Urinary bladder (tissue), 4 donors: ENCODE measurements around the gene SLC38A3. TPM values are rescaled to one million over a fixed set of nuclear protein-coding genes. Genes with fewer than 3 reads are reported as not detected.

Experiments used
- DNase-seq: peaks from one replicate; pipeline ENCODE4 v3.0.0-alpha.2; 2015; ENCODE audit errors: extremely low spot score
- H3K27ac ChIP-seq: one replicate; pipeline ENCODE4 v1.5.1; 2013; ENCODE audit warnings: low read depth, mild to moderate bottlenecking, moderate library complexity
- H3K36me3 ChIP-seq: one replicate; pipeline ENCODE4 v1.6.1; 2013; ENCODE audit warnings: mild to moderate bottlenecking, moderate library complexity; ENCODE audit not compliant: insufficient read depth
- H3K4me1 ChIP-seq: one replicate; pipeline ENCODE4 v1.6.1; 2013; ENCODE audit warnings: mild to moderate bottlenecking, moderate library complexity; ENCODE audit not compliant: insufficient read depth
- H3K4me3 ChIP-seq: one replicate; pipeline ENCODE4 v1.5.1; 2013; ENCODE audit warnings: low read depth, low read length
- WGBS: extraction: QIAGEN DNeasy Blood & Tissue Kit; methylation state at CpG from one replicate; pipeline ENCODE4 v1.1.7; 2013; 5-methylcytosine and 5-hydroxymethylcytosine counted together
- polyA plus RNA-seq: library from polyadenylated mRNA; stranded (reverse); fragments of 200-250 nt; gene quantifications from one replicate; pipeline ENCODE4 v1.2.3, GENCODE V29; 2013
- total RNA-seq: library from RNA; depleted of rRNA; stranded (reverse); fragments of >200 nt; gene quantifications from one replicate; pipeline ENCODE4 v1.2.3, GENCODE V29; 2014
- donor health status: healthy with polysubstance abuse.
- donor health status: healthy.

SLC38A3 gene
- total and polyA plus RNA-seq, 2 donors = 0.14 to 0.63 TPM

GRCh38 chr3:50230104-50230793, 25.2 kb downstream of the SLC38A3 start:
- DNase-seq = no peak
- 81% methylated on average over 8 of the region's 8 CpGs for WGBS
- no peaks in the 10 kb centered on the region for H3K36me3 ChIP-seq
- H3K27ac ChIP-seq = no peak overlapping the region
- H3K4me1 ChIP-seq = no peaks in the 10 kb centered on the region
- no peak overlapping the region for H3K4me3 ChIP-seq

GRCh38 chr3:50230794-50231125, 25.7 kb downstream of the SLC38A3 start:
- Histone ChIP-seq H3K27ac (no peak overlapping the region), H3K4me1 (no peaks in the 10 kb centered on the region), H3K4me3 (no peak overlapping the region), H3K36me3 (no peaks in the 10 kb centered on the region)
- DNase-seq = no peak
- 83% methylated on average over 4 of the region's 4 CpGs for WGBS

- no peaks in the 10 kb centered on the region for H3K36me3 ChIP-seq
- H3K4me1 ChIP-seq = no peaks in the 10 kb centered on the region
- H3K27ac ChIP-seq = no peak overlapping the region
- WGBS = 62% methylated on average over 5 of the region's 5 CpGs
- no peak for DNase-seq
- H3K4me3 ChIP-seq = no peak overlapping the region
These were observed 26.5 kb downstream of the SLC38A3 start for GRCh38 chr3:50231581-50231980.

- no peaks in the 10 kb centered on the region for H3K36me3 ChIP-seq
- no peak for DNase-seq
- no peak overlapping the region for H3K27ac ChIP-seq
- 67% methylated on average over 3 of the region's 3 CpGs for WGBS
- H3K4me1 ChIP-seq = no peaks in the 10 kb centered on the region
- no peak overlapping the region for H3K4me3 ChIP-seq
These were observed 27.2 kb downstream of the SLC38A3 start for GRCh38 chr3:50232303-50232702.

GRCh38 chr3:50233176-50233575, 28.1 kb downstream of the SLC38A3 start:
- H3K4me3 ChIP-seq = no peak overlapping the region
- WGBS = 90% methylated on average over 4 of the region's 4 CpGs
- DNase-seq = no peak

GRCh38 chr3:50235716-50236483, 30.8 kb downstream of the SLC38A3 start, which contains the start of gene GNAI2:
Gene GNAI2, plus strand, starts transcription at chr3:50236204. Its CDS starts 132 bp downstream, at chr3:50236336.
- under 1% methylated on average over 75 of the region's 75 CpGs for WGBS
- peak within 1 kb of the TSS; percentile 86 for H3K4me3 ChIP-seq
- H3K4me1 ChIP-seq = no peaks in the 10 kb centered on the region
- H3K27ac ChIP-seq = peak within 1 kb of the TSS; percentile 98
- peak; percentile 96 for DNase-seq
- no peaks in the 10 kb centered on the region for H3K36me3 ChIP-seq

More at GRCh38 chr3:50233176-50233575, 28.1 kb downstream of the SLC38A3 start:
- Histone ChIP-seq H3K36me3 (no peaks in the 10 kb centered on the region), H3K27ac (no peak overlapping the region), H3K4me1 (no peaks in the 10 kb centered on the region)

- H3K4me3 ChIP-seq = peak overlapping the region; percentile 86
- DNase-seq = no peak
- no peaks in the 10 kb centered on the region for H3K36me3 ChIP-seq
- peak overlapping the region; percentile 98 for H3K27ac ChIP-seq
- WGBS = 1% methylated on average over 13 of the region's 13 CpGs
- H3K4me1 ChIP-seq = no peaks in the 10 kb centered on the region
These were observed 31.5 kb downstream of the SLC38A3 start for GRCh38 chr3:50236484-50237132.

GRCh38 chr3:50237133-50237651, 32.1 kb downstream of the SLC38A3 start:
- DNase-seq = no peak

GRCh38 chr3:50237754-50238548, 32.9 kb downstream of the SLC38A3 start:
- WGBS = under 1% methylated on average over 31 of the region's 31 CpGs
- Histone ChIP-seq H3K27ac (peak overlapping the region; percentile 89), H3K4me3 (peak overlapping the region; percentile 86), H3K4me1 (no peaks in the 10 kb centered on the region), H3K36me3 (no peaks in the 10 kb centered on the region)
- DNase-seq = no peak

More at GRCh38 chr3:50237133-50237651, 32.1 kb downstream of the SLC38A3 start:
- no peaks in the 10 kb centered on the region for H3K4me1 ChIP-seq
- peak overlapping the region; percentile 89 for H3K27ac ChIP-seq
- H3K36me3 ChIP-seq = no peaks in the 10 kb centered on the region
- H3K4me3 ChIP-seq = peak overlapping the region; percentile 86
- WGBS = 2% methylated on average over 7 of the region's 7 CpGs

GRCh38 chr3:50238549-50239026, 33.5 kb downstream of the SLC38A3 start:
- H3K27ac ChIP-seq = peak overlapping the region; percentile 89
- WGBS = 35% methylated on average over 7 of the region's 7 CpGs
- H3K4me1 ChIP-seq = no peaks in the 10 kb centered on the region
- H3K36me3 ChIP-seq = no peaks in the 10 kb centered on the region
- peak overlapping the region; percentile 86 for H3K4me3 ChIP-seq
- no peak for DNase-seq

GRCh38 chr3:50239649-50240048, 34.6 kb downstream of the SLC38A3 start:
- DNase-seq = no peak
- Histone ChIP-seq H3K36me3 (no peaks in the 10 kb centered on the region), H3K4me1 (no peaks in the 10 kb centered on the region), H3K4me3 (no peak overlapping the region), H3K27ac (no peak overlapping the region)
- 75% methylated on average over 4 of the region's 4 CpGs for WGBS

GRCh38 chr3:50241163-50241562, 36.1 kb downstream of the SLC38A3 start:
- Histone ChIP-seq H3K4me1 (no peaks in the 10 kb centered on the region), H3K36me3 (no peaks in the 10 kb centered on the region), H3K27ac (no peak overlapping the region), H3K4me3 (no peak overlapping the region)
- no peak for DNase-seq
- WGBS = 63% methylated on average over 4 of the region's 4 CpGs
